RCC 7860 (cell line): ENCODE measurements around the gene PIK3R5.
"Not testable (repeated sequence)": the region's sequence is repeated elsewhere in the genome, so short reads cannot be mapped to it uniquely, and the experiment has no call there.

Experiments
- DNase-seq: peaks from one replicate; pipeline ENCODE4 v3.0.0-alpha.2; 2015; ENCODE audit warnings: low spot score
- FAIRE-seq: peaks from 2 replicates; lab custom pipeline; 2012; peaks lifted over from hg19 to GRCh38; lab: Jason Lieb, UNC

PIK3R5 gene

DNA sequence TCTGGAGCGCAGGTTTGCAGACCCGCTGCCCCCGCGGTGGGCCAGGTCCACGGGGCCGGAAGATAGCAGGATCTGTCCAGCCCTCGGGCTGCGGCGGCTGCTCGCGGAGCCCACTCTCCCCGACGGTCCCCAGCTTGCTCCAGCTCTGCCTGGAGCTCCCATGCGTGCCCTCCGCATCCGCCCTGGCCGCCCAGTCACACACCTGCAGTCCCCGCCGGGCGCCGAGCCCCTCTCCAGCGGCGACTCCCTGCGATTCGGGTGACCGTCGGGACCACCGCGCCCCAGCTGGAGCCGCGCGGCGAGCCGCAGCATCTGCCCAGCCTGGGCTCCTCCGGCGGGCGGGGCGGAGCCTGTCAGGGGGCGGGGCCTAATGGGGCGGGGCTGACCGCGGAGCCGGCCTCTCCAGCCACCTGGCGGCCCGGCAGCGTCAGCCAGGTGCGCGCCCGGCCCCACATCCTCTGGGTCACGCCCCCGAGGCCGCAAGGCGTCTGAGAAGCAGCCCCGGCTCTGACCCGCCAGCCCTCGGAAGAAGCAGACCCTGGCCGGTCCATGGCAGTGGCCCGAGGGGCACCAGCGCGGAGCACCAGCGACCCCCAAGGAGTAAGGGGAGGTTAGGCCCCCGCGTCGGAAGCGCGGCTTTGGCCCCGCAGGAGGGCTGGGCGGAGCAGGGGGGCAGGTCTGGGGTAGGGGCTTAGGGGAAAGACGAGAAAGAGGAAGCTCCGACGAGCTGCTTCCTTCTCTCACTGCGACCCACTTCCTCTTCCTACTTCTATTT, at the start of gene PIK3R5:
TSS of gene PIK3R5 (minus strand) at position 314 of the 775 bp plus-strand sequence. CDS start 54,213 bp downstream, outside the sequence.
- no peak for FAIRE-seq
- no peak for DNase-seq

GRCh38 chr17:9011001-9011400, 45.5 kb upstream of the PIK3R5 start:
- no peak for DNase-seq
- no peak for FAIRE-seq

DNA sequence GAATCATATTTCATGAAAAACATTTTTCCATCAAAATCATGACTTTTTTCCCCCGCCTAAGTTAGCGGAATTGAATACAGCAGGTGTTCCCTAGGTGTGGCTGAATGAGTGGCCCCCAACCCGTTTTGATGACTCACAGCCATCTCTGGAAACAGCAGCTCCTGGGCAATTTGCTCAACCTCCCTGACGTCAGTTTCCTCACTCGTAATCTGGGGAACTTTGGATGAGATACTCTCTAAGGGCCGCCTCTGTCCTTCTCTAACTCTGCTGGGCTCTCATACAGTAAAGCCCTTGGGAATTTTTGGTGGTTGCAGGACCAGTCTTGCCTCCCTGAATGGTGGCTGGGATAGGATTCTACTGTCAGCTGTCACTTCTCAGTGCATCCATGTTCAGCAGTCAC, 44.2 kb upstream of the PIK3R5 start:
- no peak for DNase-seq
- FAIRE-seq = no peak

GRCh38 chr17:9009096-9009495, 43.6 kb upstream of the PIK3R5 start:
- DNase-seq (no peak), FAIRE-seq (no peak)

GRCh38 chr17:9007052-9007714, 41.7 kb upstream of the PIK3R5 start:
- DNase-seq = no peak
- FAIRE-seq = no peak

DNA sequence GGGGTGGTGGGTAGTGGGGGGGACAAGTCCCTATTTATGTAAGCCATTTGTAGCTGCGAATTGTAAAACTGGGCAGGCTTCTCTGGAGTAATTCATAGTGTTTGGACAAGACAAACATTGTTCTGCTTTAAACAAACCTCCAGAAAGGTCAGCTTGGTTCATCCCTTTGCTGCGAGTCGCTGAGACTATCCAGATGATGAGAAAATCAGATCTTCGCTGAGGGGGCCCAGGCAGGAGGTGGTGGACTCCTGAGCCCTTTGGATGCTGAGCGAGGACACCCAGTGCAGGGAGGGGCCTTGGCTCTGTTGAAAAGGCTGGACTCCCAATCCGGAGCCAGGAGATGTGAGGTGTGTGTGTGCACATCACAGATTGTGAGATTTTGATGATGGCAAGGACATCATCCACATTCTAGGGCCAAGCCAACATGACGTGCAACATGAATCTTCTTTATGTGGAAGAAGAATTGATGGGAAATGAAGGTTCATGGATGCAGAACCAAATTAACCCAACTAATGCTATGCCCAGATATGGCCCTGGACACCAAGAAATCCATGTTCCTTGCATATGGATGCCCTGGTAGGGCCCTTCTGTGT, 40.8 kb upstream of the PIK3R5 start:
- FAIRE-seq (no peak), DNase-seq (no peak)

DNA sequence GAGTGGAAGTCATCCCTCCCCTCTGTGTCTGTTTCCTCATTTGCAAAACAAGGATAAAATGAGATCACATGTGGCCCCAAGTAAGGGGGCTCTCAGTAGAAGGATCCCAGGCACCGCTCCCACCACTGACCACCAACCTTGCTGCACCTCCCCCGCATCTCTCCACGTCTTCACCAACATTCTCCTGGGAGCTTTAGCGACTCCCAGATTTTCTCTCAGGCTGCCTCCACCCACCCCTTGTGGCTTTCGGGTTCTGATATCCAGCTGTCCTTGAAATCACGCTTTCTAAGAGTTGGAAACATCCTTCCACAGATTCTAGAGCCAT, 39.4 kb upstream of the PIK3R5 start:
- DNase-seq = no peak
- FAIRE-seq = no peak

DNA sequence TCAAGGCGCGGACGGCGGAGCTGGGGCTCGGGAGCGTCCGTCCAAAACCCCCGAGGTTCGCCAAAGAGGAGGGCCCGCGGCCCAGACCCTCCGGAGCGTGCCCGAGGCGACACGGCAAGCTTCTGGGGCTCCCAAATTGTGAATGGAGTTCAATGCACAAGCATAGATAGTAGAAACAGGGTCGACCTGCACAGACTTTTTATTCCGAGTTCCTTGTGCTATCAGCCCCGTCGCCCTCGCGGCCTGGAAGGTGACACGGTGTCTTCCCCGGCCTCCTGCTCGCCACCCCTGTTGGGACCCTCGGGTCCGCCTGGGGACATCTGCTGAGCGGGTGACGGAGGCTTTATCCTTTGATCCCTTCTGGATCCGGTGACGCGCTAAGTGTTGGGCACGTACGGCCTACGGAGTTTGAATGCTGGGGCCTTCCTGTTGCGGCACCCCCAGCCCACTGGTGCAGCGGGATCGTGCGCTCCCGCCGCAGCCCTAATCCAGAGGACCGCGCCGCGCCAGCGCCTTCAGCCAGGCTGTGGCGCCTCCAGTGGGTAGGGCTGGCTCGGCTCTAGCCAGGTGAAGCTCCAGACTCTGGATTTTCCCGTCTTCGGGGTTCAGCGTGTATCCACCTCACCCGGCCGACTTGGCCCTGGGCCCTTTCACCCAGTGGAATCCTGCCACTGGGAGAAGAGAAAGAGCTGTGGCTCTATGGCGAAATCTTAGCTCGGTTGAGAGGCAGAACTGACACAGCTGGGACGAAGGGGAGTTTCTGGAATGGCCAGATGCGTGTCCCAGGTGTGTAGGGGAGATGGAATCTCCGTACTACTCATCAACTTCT, 38.8 kb upstream of the PIK3R5 start:
- no peak for DNase-seq
- no peak for FAIRE-seq

GRCh38 chr17:9003355-9004131, 38.0 kb upstream of the PIK3R5 start:
- FAIRE-seq (no peak), DNase-seq (no peak)

- no peak for FAIRE-seq
These were observed 37.3 kb upstream of the PIK3R5 start for GRCh38 chr17:9002606-9003354.

DNA sequence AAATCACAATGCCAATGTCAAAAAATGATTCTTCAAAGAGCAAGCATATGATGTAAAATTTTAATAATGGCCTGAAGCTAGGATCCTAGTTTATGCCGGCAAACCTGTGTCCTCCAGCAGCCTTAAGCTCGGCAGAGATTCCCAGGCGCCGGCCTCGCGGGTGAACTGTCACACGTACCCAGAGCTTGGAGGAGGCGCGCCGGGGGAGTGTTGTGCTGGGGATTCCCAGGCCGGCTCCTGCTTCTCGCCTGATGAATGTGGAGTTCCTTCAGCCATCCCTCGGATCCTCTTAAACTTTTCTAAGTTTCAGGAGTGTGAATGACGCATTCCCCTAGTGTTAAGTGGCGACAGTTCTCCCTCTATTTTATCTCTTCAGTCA, 36.7 kb upstream of the PIK3R5 start:
- DNase-seq = no peak
- no peak for FAIRE-seq

More at GRCh38 chr17:9002606-9003354, 37.3 kb upstream of the PIK3R5 start:
- DNase-seq = no peak

DNA sequence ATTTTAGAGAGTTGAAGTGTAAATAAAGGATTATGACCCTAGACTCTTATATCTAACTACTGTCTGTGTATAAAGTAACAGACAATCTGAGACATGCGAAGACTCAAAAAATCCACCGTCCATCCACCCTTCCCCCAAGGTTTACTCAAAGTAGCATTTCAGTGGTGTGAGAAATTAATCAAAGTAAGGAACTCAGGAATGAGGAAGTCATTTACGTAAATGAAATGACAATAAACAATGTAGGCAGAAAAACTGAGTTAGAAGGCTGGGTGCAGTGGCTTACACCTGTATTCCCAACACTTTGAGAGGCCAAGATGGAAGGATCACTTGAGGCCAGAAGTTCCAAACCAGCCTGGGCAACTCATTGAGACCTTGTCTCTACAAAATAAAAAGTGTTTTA, 36.1 kb upstream of the PIK3R5 start:
- DNase-seq (no peak), FAIRE-seq (no peak)

DNA sequence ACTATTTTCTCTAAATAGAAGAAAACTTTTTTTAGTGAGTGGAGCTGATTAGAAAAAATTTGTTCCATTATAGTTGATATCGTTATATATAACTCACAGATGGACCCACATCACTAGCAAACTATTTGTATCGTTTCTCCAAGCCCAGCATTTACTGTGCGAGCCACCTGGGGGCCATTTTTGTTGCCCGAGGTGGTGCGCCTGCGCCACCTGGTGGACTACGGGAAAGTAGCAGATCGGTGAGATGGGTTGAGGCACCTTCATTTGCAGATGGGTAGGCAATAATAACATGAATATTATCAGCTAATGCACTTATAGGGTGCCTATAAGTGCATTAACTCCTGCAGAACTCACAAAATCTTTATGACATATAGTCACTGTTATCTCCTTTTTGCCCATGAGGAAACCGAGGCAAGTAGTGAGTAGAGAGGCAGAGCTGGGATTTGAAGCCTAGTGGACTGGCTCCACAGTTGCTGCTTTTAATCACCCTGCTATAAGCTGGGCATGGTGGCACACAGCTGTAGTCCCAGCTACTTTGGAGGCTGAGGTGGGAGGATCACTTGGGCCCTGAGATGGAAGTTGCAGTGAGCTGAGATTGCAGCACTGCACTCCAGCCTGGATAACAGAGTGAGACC, 32.6 kb upstream of the PIK3R5 start:
- FAIRE-seq = no peak

DNA sequence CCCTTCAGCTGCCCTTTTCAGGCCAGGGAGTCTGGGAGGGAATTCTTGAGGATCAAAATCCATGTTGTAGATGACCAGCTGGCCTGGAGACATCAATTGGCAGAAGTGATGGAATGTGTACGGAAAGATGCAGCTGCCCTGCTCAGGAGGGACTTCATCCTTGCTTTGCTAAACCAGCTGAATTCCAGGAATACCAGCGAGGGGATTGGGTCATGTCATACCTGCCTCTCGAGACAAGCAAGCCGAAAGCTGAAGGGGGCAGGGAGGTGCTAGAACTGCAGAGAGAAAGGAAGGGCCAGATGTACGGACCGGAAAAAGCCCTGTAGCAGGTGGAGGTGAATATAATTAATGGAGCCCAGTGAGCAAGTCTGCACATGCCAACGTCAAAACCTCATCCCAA, 30.2 kb upstream of the PIK3R5 start:
- no peak for FAIRE-seq
- no peak for DNase-seq

More for the DNA sequence above, 32.6 kb upstream of the PIK3R5 start:
- peak; percentile 25 for DNase-seq

DNA sequence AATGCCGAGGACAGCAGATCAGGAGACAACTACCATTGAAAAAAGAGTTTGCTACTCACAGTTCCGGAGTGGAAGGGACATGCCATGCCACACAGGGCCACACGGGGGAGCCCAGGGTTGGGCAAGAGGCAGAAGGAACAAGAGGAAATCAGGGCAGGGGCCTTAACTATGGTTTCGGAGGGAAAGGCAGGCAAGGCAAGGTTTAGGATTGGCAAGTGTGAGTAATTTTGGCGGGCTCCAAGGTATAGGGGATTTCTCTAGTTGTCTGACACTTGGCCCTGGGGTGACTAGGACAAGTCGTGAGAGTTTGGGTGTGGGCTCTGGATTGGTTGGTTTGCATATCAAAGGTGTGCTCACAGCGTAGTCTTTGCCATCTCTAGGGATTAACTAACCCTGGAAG, 28.8 kb upstream of the PIK3R5 start:
- FAIRE-seq = no peak

GRCh38 chr17:8991514-8992285, 26.2 kb upstream of the PIK3R5 start:
- DNase-seq (peak; percentile 14), FAIRE-seq (no peak)

More for the DNA sequence above, 28.8 kb upstream of the PIK3R5 start:
- peak; percentile 8 for DNase-seq

DNA sequence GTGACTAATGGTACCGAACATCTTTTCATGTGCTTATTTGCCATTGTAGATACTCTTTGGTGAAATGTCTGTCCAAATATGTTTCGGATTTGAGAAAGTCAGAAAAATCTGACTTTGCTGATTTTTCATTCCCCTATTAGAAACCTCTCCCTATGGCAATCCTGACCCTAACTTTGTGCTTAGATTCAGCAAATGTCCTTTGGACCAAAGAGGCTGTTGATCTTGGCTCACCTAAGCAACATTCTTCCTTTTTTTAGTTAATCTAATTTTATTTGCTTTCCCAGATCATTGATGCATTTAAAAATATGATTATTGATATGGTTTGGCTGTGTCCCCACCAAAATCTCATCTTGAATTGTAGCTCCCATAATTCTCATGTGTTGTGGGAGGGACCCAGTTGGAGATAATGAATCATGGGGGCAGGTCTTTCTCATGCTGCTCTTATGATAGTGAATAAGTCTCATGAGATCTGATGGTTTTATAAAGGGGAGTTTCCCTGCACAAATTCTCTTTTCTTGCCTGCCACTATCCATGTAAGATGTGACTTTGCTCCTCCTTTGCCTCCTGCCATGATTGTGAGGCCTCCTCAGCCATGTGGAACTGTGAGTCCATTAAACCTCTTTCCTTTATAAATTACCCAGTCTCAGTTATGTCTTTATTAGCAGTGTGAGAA, 22.9 kb upstream of the PIK3R5 start:
- not testable (repeated sequence) for DNase-seq, FAIRE-seq

- no peak for DNase-seq
- no peak for FAIRE-seq
These were observed 20.8 kb upstream of the PIK3R5 start for GRCh38 chr17:8986295-8986694.
